HepG2 (cell line): ENCODE data around the gene HDHD3. TPM values are rescaled to one million over a fixed set of nuclear protein-coding genes. Genes with fewer than 3 reads are reported as not detected.

Experiments used
- AKNA ChIP-seq: sonication (generic); formaldehyde crosslinking; IDR thresholded peaks from 2 replicates; pipeline ENCODE4 v1.4.0; 2020; ENCODE audit warnings: missing genetic modification reagents, borderline replicate concordance
- DPF2 ChIP-seq: sonication (generic); formaldehyde crosslinking; IDR thresholded peaks from 2 replicates; pipeline ENCODE4 v1.4.0; 2020; ENCODE audit warnings: mild to moderate bottlenecking, low read depth, missing genetic modification reagents, borderline replicate concordance
- ETV6 ChIP-seq: sonication (generic); formaldehyde crosslinking; conservative IDR thresholded peaks from 2 replicates; pipeline ENCODE4 v1.4.0; 2020; ENCODE audit warnings: missing genetic modification reagents
- HES4 ChIP-seq: sonication (generic); formaldehyde crosslinking; IDR thresholded peaks from 2 replicates; pipeline ENCODE4 v1.9.0; 2021; ENCODE audit warnings: mild to moderate bottlenecking, missing genetic modification reagents, borderline replicate concordance
- PITX1 ChIP-seq: sonication (generic); formaldehyde crosslinking; IDR thresholded peaks from 2 replicates; pipeline ENCODE4 v1.5.1; 2020; ENCODE audit warnings: mild to moderate bottlenecking, missing genetic modification reagents
- PRMT3 ChIP-seq: sonication (generic); formaldehyde crosslinking; IDR thresholded peaks from 2 replicates; pipeline ENCODE4 v1.8.1; 2022; ENCODE audit warnings: low read depth, mild to moderate bottlenecking, moderate library complexity, missing genetic modification reagents, borderline replicate concordance
- SETDB1 ChIP-seq: sonication (generic); formaldehyde crosslinking; IDR thresholded peaks from 2 replicates; pipeline ENCODE4 v1.5.1; 2020; ENCODE audit warnings: missing genetic modification reagents, mild to moderate bottlenecking, borderline replicate concordance
- XBP1 ChIP-seq: sonication (generic); formaldehyde crosslinking; IDR thresholded peaks from 2 replicates; pipeline ENCODE4 v1.5.0; 2020; ENCODE audit warnings: missing genetic modification reagents
- YEATS4 ChIP-seq: sonication (generic); formaldehyde crosslinking; IDR thresholded peaks from 2 replicates; pipeline ENCODE4 v1.4.0; 2020; ENCODE audit warnings: missing genetic modification reagents, borderline replicate concordance
- ZBTB21 ChIP-seq: sonication (generic); formaldehyde crosslinking; IDR thresholded peaks from 2 replicates; pipeline ENCODE4 v1.4.0; 2020; ENCODE audit warnings: missing genetic modification reagents
- ZBTB3 ChIP-seq: sonication (generic); formaldehyde crosslinking; IDR thresholded peaks from 2 replicates; pipeline ENCODE4 v1.4.0; 2020; ENCODE audit warnings: low read depth, mild to moderate bottlenecking, moderate library complexity, missing genetic modification reagents, borderline replicate concordance
- ZNF232 ChIP-seq: sonication (generic); formaldehyde crosslinking; IDR thresholded peaks from 2 replicates; pipeline ENCODE4 v1.4.0; 2020; ENCODE audit warnings: missing genetic modification reagents, borderline replicate concordance
- ZNF691 ChIP-seq: sonication (generic); formaldehyde crosslinking; IDR thresholded peaks from 2 replicates; pipeline ENCODE4 v1.4.0; 2020; ENCODE audit warnings: missing genetic modification reagents, low read depth, mild to moderate bottlenecking, borderline replicate concordance
- polyA plus RNA-seq, 8 experiments: library from polyadenylated mRNA; depleted of rRNA in 3 of 8; stranded (reverse) in 7 of 8; unstranded in 1 of 8; fragments of >200 nt; fragmentation: Illumina TruSeq in 4 of 8; extraction: Trizol in 4 of 8; gene quantifications; 2 replicates each; pipeline versions ENCODE4 v1.2.1 to v1.2.3, GENCODE V29; 2011 to 2016; ENCODE audit warnings: low read depth in 4 of 8, missing spikeins in 1 of 8, mixed read lengths in 1 of 8; ENCODE audit not compliant: insufficient read depth in 1 of 8
- total RNA-seq, 5 experiments: library from RNA; depleted of rRNA; stranded (reverse); fragments of >200 nt; fragmentation: Illumina TruSeq; extraction: Trizol; gene quantifications; 2 replicates each; pipeline ENCODE4 v1.2.3, GENCODE V29; 2016; ENCODE audit warnings: low read depth in 1 of 5
- TF ChIP-seq, protein P1 (sequence below): sonication (generic); formaldehyde crosslinking; IDR thresholded peaks from 2 replicates; pipeline ENCODE4 v1.4.0; 2020; ENCODE audit warnings: mild to moderate bottlenecking, missing genetic modification reagents
- TF ChIP-seq, protein P2 (sequence below): sonication (generic); formaldehyde crosslinking; IDR thresholded peaks from 2 replicates; pipeline ENCODE4 v1.4.0; 2020; ENCODE audit warnings: mild to moderate bottlenecking, missing genetic modification reagents

HDHD3 gene
- total and polyA plus RNA-seq, 2 of the 13 experiments (the other 11 are each of a cell fraction or from before 2014, with no cell fraction given) = 23.1 to 38.5 TPM

- no peak for TF ChIP-seq AKNA
- TF ChIP-seq ETV6 (CRISPR knock-in tag) = no peak
- peak; percentile 77; the same call in 1 of the 2 replicates for TF ChIP-seq ZNF232
- TF ChIP-seq, protein P1, sequence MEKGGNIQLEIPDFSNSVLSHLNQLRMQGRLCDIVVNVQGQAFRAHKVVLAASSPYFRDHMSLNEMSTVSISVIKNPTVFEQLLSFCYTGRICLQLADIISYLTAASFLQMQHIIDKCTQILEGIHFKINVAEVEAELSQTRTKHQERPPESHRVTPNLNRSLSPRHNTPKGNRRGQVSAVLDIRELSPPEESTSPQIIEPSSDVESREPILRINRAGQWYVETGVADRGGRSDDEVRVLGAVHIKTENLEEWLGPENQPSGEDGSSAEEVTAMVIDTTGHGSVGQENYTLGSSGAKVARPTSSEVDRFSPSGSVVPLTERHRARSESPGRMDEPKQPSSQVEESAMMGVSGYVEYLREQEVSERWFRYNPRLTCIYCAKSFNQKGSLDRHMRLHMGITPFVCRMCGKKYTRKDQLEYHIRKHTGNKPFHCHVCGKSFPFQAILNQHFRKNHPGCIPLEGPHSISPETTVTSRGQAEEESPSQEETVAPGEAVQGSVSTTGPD (CRISPR knock-in tag) = peak; percentile 61; the same call in 1 of the 2 replicates
- TF ChIP-seq DPF2 (CRISPR knock-in tag) = no peak
- no peak for TF ChIP-seq ZNF691
- no peak for TF ChIP-seq SETDB1 (CRISPR knock-in tag)
- TF ChIP-seq HES4 (CRISPR knock-in tag) = no peak
- TF ChIP-seq PITX1 (CRISPR knock-in tag) = peak; percentile 40; the same call in 1 of the 2 replicates
- no peak for TF ChIP-seq ZBTB21 (CRISPR knock-in tag)
- TF ChIP-seq PRMT3 (CRISPR knock-in tag) = no peak
- TF ChIP-seq XBP1 (CRISPR knock-in tag) = no peak
- TF ChIP-seq, protein P2, sequence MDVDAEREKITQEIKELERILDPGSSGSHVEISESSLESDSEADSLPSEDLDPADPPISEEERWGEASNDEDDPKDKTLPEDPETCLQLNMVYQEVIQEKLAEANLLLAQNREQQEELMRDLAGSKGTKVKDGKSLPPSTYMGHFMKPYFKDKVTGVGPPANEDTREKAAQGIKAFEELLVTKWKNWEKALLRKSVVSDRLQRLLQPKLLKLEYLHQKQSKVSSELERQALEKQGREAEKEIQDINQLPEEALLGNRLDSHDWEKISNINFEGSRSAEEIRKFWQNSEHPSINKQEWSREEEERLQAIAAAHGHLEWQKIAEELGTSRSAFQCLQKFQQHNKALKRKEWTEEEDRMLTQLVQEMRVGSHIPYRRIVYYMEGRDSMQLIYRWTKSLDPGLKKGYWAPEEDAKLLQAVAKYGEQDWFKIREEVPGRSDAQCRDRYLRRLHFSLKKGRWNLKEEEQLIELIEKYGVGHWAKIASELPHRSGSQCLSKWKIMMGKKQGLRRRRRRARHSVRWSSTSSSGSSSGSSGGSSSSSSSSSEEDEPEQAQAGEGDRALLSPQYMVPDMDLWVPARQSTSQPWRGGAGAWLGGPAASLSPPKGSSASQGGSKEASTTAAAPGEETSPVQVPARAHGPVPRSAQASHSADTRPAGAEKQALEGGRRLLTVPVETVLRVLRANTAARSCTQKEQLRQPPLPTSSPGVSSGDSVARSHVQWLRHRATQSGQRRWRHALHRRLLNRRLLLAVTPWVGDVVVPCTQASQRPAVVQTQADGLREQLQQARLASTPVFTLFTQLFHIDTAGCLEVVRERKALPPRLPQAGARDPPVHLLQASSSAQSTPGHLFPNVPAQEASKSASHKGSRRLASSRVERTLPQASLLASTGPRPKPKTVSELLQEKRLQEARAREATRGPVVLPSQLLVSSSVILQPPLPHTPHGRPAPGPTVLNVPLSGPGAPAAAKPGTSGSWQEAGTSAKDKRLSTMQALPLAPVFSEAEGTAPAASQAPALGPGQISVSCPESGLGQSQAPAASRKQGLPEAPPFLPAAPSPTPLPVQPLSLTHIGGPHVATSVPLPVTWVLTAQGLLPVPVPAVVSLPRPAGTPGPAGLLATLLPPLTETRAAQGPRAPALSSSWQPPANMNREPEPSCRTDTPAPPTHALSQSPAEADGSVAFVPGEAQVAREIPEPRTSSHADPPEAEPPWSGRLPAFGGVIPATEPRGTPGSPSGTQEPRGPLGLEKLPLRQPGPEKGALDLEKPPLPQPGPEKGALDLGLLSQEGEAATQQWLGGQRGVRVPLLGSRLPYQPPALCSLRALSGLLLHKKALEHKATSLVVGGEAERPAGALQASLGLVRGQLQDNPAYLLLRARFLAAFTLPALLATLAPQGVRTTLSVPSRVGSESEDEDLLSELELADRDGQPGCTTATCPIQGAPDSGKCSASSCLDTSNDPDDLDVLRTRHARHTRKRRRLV (CRISPR knock-in tag) = no peak
- TF ChIP-seq YEATS4 (CRISPR knock-in tag) = peak; percentile 79; the same call in 1 of the 2 replicates
- 0 out of 2 replicates have a peak, but pooled peaks have one; percentile 46 for TF ChIP-seq ZBTB3 (CRISPR knock-in tag)
Observed at GRCh38 chr9:113387560-113388230, 10.9 kb upstream of the HDHD3 start (continued).
